ENCODE measurements around the gene TBC1D7.

TBC1D7 gene

DNA sequence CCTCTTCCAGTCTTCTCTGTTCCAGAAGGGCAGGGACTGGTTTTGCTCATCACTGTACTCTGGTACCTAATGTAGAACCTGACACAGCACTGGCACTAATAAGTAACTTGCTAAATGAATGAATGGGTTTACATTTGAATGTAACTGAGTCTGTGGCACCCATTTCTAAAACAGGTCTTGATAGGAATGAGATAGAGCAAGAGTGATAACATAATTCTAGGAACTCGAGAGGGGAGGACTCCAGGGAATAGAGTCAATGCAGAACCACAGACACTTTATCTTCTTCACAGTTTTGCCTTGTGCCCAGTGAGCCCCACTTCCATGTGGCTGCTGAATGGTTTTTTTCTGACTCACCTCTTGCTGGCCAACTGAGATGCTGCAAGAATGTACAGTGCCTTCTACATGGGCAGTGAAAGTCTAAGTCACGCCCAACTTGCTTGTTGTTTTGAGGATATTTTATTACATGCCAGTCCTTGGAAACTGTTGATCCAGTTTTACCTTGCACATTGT is 61.1 kb downstream of the TBC1D7 start:
- DNase-seq: no peak

GRCh38 chr6:13263669-13264068 is 64.7 kb downstream of the TBC1D7 start:
- DNase-seq: no peak

DNA sequence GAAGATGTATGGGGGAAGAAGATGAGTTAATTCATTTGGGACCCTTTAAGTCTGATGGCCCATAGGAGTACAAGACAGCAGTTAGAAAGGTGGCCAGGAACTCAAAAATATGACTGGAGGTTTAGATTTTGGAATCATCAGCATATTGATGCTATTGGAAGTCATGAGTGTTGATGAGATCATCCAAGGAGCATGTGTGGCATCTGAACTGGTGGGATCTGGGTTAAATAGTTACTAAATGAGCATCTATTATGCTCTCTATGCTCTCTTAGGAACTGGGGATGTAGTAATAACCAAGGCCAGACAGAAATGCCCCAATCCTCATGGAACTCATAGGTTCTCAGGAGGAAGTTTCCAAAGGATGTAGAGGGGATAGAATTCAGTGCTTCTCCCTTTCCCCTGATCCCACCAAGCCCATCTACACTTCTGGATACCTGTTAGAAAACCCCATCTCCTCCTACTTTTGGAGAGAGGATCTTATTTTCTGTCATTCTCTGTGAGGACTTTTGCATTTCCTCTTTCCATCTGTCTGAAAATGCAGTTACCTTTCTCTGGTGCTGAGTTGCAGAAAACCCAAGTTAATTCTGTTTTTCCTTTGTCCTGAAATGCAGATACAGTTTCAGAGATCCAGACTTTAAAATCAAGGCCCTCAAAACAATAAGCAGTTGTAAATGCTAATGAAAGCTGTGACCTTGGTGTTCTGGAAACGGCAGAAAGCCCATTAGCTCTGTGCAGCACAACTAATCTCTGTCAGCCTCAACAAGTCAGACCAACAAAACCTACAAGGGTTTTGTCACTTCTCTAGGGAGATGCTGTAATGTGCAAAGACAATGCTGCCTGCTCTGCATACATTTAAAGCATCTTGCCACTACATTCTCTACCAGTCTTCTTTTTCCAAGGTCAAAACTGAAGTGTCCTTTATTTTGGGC is 65.8 kb downstream of the TBC1D7 start:
- DNase-seq: no peak

GRCh38 chr6:13261464-13261994 is 66.8 kb downstream of the TBC1D7 start:
- peak in 1 of 2 donors; percentile 57 for DNase-seq

GRCh38 chr6:13260831-13261230 is 67.5 kb downstream of the TBC1D7 start:
- no peak for DNase-seq

- no peak for DNase-seq
Measured at GRCh38 chr6:13260101-13260598, 68.2 kb downstream of the TBC1D7 start.

DNA sequence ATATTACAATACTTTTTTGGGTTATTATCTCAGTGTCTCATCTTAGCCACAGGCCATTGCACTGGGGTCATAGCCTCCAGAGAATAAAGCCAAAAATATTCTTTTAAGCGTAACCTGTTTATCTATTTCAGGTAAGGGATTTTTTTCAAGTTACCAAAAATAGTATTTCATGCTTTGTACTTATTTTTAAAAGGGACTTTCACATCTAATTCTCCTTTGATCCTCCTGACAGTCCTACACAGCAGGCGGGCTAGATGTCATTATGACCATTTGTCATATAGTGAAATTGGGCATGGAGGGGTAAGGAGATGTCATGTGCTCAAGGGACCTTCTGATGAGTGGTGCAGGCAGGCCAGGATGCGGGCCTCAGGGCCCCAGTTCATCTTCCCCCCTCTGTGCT is 68.9 kb downstream of the TBC1D7 start:
- no peak for DNase-seq

DNA sequence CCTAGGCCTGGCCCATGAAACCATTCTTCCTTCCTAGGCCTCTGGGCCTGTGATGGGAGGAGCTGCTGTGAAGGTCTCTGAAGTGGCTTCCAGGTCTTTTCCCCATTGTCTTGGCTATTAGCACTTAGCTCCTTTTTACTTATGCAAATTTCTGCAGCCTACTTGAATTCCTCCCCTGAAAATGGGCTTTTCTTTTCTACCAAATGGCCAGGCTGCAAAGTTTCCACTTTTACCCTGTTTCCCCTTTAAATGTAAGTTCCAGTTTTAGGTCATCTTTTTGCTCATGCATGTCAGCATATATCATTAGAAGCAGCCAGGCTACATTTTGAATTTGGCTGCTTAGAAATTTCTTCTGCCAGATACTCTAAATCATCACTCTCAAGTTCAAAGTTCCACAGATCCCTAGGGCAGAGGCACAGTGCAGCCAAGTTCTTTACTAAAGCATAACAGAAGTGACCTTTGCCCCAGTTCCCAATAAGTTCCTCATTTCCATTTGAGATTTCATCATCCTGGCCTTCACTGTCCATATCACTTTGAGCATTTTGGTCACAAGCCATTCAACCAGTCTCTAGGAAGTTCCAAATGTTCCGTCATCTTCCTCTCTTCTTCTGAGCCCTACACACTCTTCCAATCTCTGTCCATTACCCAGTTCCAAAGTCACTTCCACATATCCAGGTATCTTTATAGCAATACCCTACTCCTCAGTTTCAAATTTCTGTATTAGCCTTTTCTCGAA is 71.9 kb downstream of the TBC1D7 start:
- DNase-seq: no peak
